SK-N-SH (cell line): ENCODE results near the gene BMI1. TPM values are rescaled to one million over a fixed set of nuclear protein-coding genes. Genes with fewer than 3 reads are reported as not detected.

ENCODE experiments used
- MEF2A ChIP-seq: IDR thresholded peaks from 2 replicates; pipeline ENCODE4 v1.4.0; 2012; ENCODE audit warnings: low read depth, borderline replicate concordance
- polyA plus RNA-seq, 3 experiments: library from polyadenylated mRNA; depleted of rRNA; stranded (reverse); fragments of >200 nt; gene quantifications; 2 replicates each; pipeline ENCODE4 v1.2.3, GENCODE V29; 2012
- small RNA-seq, 7 experiments: library from RNA; depleted of rRNA; stranded (forward); fragments of <200 nt; gene quantifications; one replicate each; pipeline ENCODE3, GENCODE V24; 2012

The BMI1 gene
- polyA plus RNA-seq, 1 of the 3 experiments (the other 2 are of a cell fraction): 15.5 TPM

GRCh38 chr10:22379059-22379458 lies 58.2 kb downstream of the BMI1 start (continued):
- no peak for TF ChIP-seq MEF2A

Small RNAs within 50 kb of the gene (small RNA-seq; reads per million reads assigned to genes)
- 0 to 1.0 (median 0) reads per million in 7 experiments for gene AL158211.3

Other genes starting within 250 kb of the BMI1 start
- not detected in 2 replicates for gene EBLN1, start 103.1 kb upstream of the BMI1 start, polyA plus RNA-seq (2012; rRNA removed)
- 26.9 and 36.5 TPM in 2 replicates for gene COMMD3, start 4.7 kb upstream of the BMI1 start, polyA plus RNA-seq (2012; rRNA removed)
- gene SPAG6, start 24.4 kb downstream of the BMI1 start, polyA plus RNA-seq (2012; rRNA removed): 0.54 and 0.77 TPM in 2 replicates